GM12801 (cell line): ENCODE data around the gene PTGIR.

Experiments used
- CTCF ChIP-seq: IDR thresholded peaks from one replicate; pipeline ENCODE4 v1.5.1; 2011; ENCODE audit warnings: control low read depth; ENCODE audit not compliant: insufficient read length; ENCODE audit errors: extremely low read depth

The PTGIR gene

GRCh38 chr19:46606681-46607447 lies 18.0 kb downstream of the PTGIR start:
- TF ChIP-seq CTCF: no peak

GRCh38 chr19:46606019-46606418 lies 18.9 kb downstream of the PTGIR start:
- no peak for TF ChIP-seq CTCF

- no peak for TF ChIP-seq CTCF
Measured at GRCh38 chr19:46605356-46605821, 19.5 kb downstream of the PTGIR start.

GRCh38 chr19:46604781-46605355 lies 20.0 kb downstream of the PTGIR start:
- TF ChIP-seq CTCF: no peak

- no peak for TF ChIP-seq CTCF
Measured at GRCh38 chr19:46603752-46604231, 21.1 kb downstream of the PTGIR start.

GRCh38 chr19:46603195-46603637 lies 21.7 kb downstream of the PTGIR start:
- TF ChIP-seq CTCF: no peak

GRCh38 chr19:46602392-46603194 lies 22.3 kb downstream of the PTGIR start:
- no peak for TF ChIP-seq CTCF
